IMR-90 (cell line): ENCODE results near the gene AKAP6. TPM values are rescaled to one million over a fixed set of nuclear protein-coding genes. Genes with fewer than 3 reads are reported as not detected.

Experiments used
- ATAC-seq: fragments of 200-7000 bp; cut with Tn5 transposase; 2 replicates; pipeline ENCODE4 v1.9.1; 2020; ENCODE audit warnings: low read depth, mild to moderate bottlenecking, moderate library complexity
- BruUV-seq: library from RNA; stranded (reverse); fragments of 400-500 nt; replicated peaks from 2 replicates; lab custom pipeline; 2021; lab: Mats Ljungman, UMichigan
- CTCF ChIA-PET: fragments of 300-600 bp; formaldehyde crosslinking; extraction: SDS; loops from one replicate; lab custom pipeline; 2021; ENCODE audit warnings: antibody characterized with exemption; lab: Yijun Ruan, JAX
- POLR2A ChIA-PET: fragments of 300-600 bp; sonication (Branson Sonifier 250); formaldehyde crosslinking; loops from one replicate; lab custom pipeline; 2022; ENCODE audit warnings: antibody characterized with exemption; ENCODE audit not compliant: unreplicated experiment; lab: Charles Lee
- DNase-seq: peaks from one replicate; pipeline ENCODE4 v3.0.0; 2013
- H2AFZ ChIP-seq: replicated peaks from 2 replicates; pipeline ENCODE3; 2013; ENCODE audit warnings: low read length, mild to moderate bottlenecking; ENCODE audit not compliant: poor library complexity
- H2AK5ac ChIP-seq: 2 replicates; pipeline ENCODE4 v1.6.1; 2013; ENCODE audit warnings: low read depth, low read length, inconsistent platforms
- H2AK9ac ChIP-seq: replicated peaks from 2 replicates; pipeline ENCODE3; 2013; ENCODE audit warnings: mild to moderate bottlenecking, low read depth, low read length, moderate library complexity; ENCODE audit not compliant: poor library complexity
- H2BK120ac ChIP-seq: 2 replicates; pipeline ENCODE4 v1.6.1; 2013; ENCODE audit warnings: low read depth, low read length, inconsistent platforms
- H2BK15ac ChIP-seq: 3 replicates; pipeline ENCODE4 v1.6.1; 2013; ENCODE audit warnings: low read depth, low read length, inconsistent platforms
- H2BK20ac ChIP-seq: 2 replicates; pipeline ENCODE4 v1.6.1; 2013; ENCODE audit warnings: low read depth, mild to moderate bottlenecking, inconsistent platforms, low read length, moderate library complexity
- H2BK5ac ChIP-seq: 2 replicates; pipeline ENCODE4 v1.6.1; 2013; ENCODE audit warnings: mild to moderate bottlenecking, low read depth, low read length, inconsistent platforms; ENCODE audit not compliant: poor library complexity, severe bottlenecking
- H3K14ac ChIP-seq: replicated peaks from 2 replicates; pipeline ENCODE4 v1.6.1; 2013; ENCODE audit warnings: low read depth, low read length, inconsistent platforms
- H3K18ac ChIP-seq: 2 replicates; pipeline ENCODE4 v1.6.1; 2013; ENCODE audit warnings: low read depth, low read length, control low read depth
- H3K23ac ChIP-seq: 2 replicates; pipeline ENCODE4 v1.6.1; 2013; ENCODE audit warnings: low read depth, low read length, inconsistent platforms
- H3K27ac ChIP-seq: 2 replicates; pipeline ENCODE4 v1.5.1; 2013; ENCODE audit warnings: mild to moderate bottlenecking, control low read depth, low read length; ENCODE audit not compliant: insufficient read depth
- H3K27me3 ChIP-seq: 2 replicates; pipeline ENCODE4 v1.6.1; 2013; ENCODE audit warnings: low read length; ENCODE audit not compliant: control insufficient read depth, insufficient read depth
- H3K36me3 ChIP-seq: 2 replicates; pipeline ENCODE4 v1.6.1; 2013; ENCODE audit warnings: low read length, mixed read lengths; ENCODE audit not compliant: control insufficient read depth, insufficient read depth
- H3K4ac ChIP-seq: 2 replicates; pipeline ENCODE4 v1.6.1; 2013; ENCODE audit warnings: low read depth, low read length, inconsistent platforms
- H3K4me1 ChIP-seq: 2 replicates; pipeline ENCODE4 v1.6.1; 2013; ENCODE audit warnings: low read length, mixed read lengths; ENCODE audit not compliant: control insufficient read depth, insufficient read depth
- H3K4me2 ChIP-seq: 2 replicates; pipeline ENCODE4 v1.6.1; 2013; ENCODE audit warnings: low read depth, mild to moderate bottlenecking, control low read depth, low read length, moderate library complexity
- H3K4me3 ChIP-seq: 2 replicates; pipeline ENCODE4 v1.5.1; 2013; ENCODE audit warnings: low read depth, mild to moderate bottlenecking, control low read depth, low read length, moderate library complexity; ENCODE audit not compliant: insufficient read depth
- H3K56ac ChIP-seq: 2 replicates; pipeline ENCODE4 v1.6.1; 2013; ENCODE audit warnings: low read length, inconsistent platforms; ENCODE audit not compliant: insufficient read depth; ENCODE audit errors: extremely low read depth
- H3K79me1 ChIP-seq, 2 experiments: 2 replicates each; pipeline ENCODE4 v1.6.1; 2013; ENCODE audit warnings: low read length in 2 of 2, inconsistent platforms in 1 of 2, low read depth in 1 of 2
- H3K9ac ChIP-seq: 2 replicates; pipeline ENCODE4 v1.6.1; 2013; ENCODE audit warnings: low read depth, low read length, control low read depth
- H3K9me1 ChIP-seq: 2 replicates; pipeline ENCODE4 v1.6.1; 2013; ENCODE audit warnings: low read length, inconsistent platforms; ENCODE audit not compliant: insufficient read depth
- H3K9me3 ChIP-seq: 2 replicates; pipeline ENCODE4 v1.6.1; 2013; ENCODE audit warnings: low read length; ENCODE audit not compliant: control insufficient read depth, insufficient read depth
- H4K20me1 ChIP-seq: 2 replicates; pipeline ENCODE4 v1.6.1; 2013; ENCODE audit warnings: low read length, inconsistent platforms; ENCODE audit not compliant: insufficient read depth
- H4K5ac ChIP-seq: 2 replicates; pipeline ENCODE4 v1.6.1; 2013; ENCODE audit warnings: mild to moderate bottlenecking, low read depth, low read length, control low read depth
- H4K8ac ChIP-seq, 2 experiments: 2 replicates each; pipeline ENCODE4 v1.6.1; 2013; ENCODE audit warnings: low read depth in 2 of 2, low read length in 2 of 2, control low read depth in 1 of 2, inconsistent platforms in 1 of 2
- H4K91ac ChIP-seq: 2 replicates; pipeline ENCODE4 v1.6.1; 2013; ENCODE audit warnings: low read depth, low read length, inconsistent platforms; ENCODE audit not compliant: insufficient read depth
- BHLHE40 ChIP-seq: fragments of 150-350 bp; IDR thresholded peaks from 2 replicates; pipeline ENCODE4 v1.6.1; 2016; ENCODE audit warnings: mild to moderate bottlenecking, low read depth, low read length
- CEBPB ChIP-seq: IDR thresholded peaks from 2 replicates; pipeline ENCODE4 v1.6.1; 2012; ENCODE audit warnings: low read depth, low read length, improper control_type of control experiment
- CHD1 ChIP-seq: IDR thresholded peaks from 2 replicates; pipeline ENCODE4 v1.6.1; 2012; ENCODE audit warnings: low read depth, low read length, improper control_type of control experiment
- FOS ChIP-seq: fragments of 150-350 bp; IDR thresholded peaks from 2 replicates; pipeline ENCODE4 v1.6.1; 2016; ENCODE audit warnings: low read depth, low read length
- MAFK ChIP-seq: IDR thresholded peaks from 2 replicates; pipeline ENCODE4 v1.6.1; 2012; ENCODE audit warnings: low read depth, low read length, improper control_type of control experiment
- MAZ ChIP-seq: IDR thresholded peaks from 2 replicates; pipeline ENCODE4 v1.6.1; 2012; ENCODE audit warnings: low read depth, mild to moderate bottlenecking, low read length, improper control_type of control experiment, moderate library complexity, borderline replicate concordance
- MXI1 ChIP-seq: IDR thresholded peaks from 2 replicates; pipeline ENCODE4 v1.6.1; 2012; ENCODE audit warnings: low read depth, mild to moderate bottlenecking, low read length, moderate library complexity, borderline replicate concordance
- NFE2L2 ChIP-seq: fragments of 150-350 bp; IDR thresholded peaks from 2 replicates; pipeline ENCODE4 v1.6.1; 2016; ENCODE audit warnings: low read depth, mild to moderate bottlenecking, low read length
- POLR2A ChIP-seq: IDR thresholded peaks from 2 replicates; pipeline ENCODE4 v1.6.1; 2012; ENCODE audit warnings: mild to moderate bottlenecking, low read depth, low read length
- RAD21 ChIP-seq: IDR thresholded peaks from 2 replicates; pipeline ENCODE4 v1.6.1; 2012; ENCODE audit warnings: low read length, improper control_type of control experiment
- RCOR1 ChIP-seq: IDR thresholded peaks from 2 replicates; pipeline ENCODE4 v1.6.1; 2012; ENCODE audit warnings: mild to moderate bottlenecking, low read length, improper control_type of control experiment; ENCODE audit not compliant: insufficient replicate concordance
- RFX5 ChIP-seq: IDR thresholded peaks from 2 replicates; pipeline ENCODE4 v1.8.0; 2012; ENCODE audit warnings: low read depth, mild to moderate bottlenecking, low read length, moderate library complexity
- SMC3 ChIP-seq: fragments of 150-350 bp; IDR thresholded peaks from 2 replicates; pipeline ENCODE4 v1.6.1; 2016; ENCODE audit warnings: low read depth, mild to moderate bottlenecking, antibody characterized with exemption, low read length, moderate library complexity
- WGBS, 2 experiments: methylation state at CpG; one replicate each; pipeline versions ENCODE4 v1.1.5 to v1.1.7; 2013; ENCODE audit warnings: missing lambda C conversion rate in 2 of 2; ENCODE audit not compliant: insufficient read length in 1 of 2; ENCODE audit errors: extremely low coverage in 2 of 2; 5-methylcytosine and 5-hydroxymethylcytosine counted together
- dilution Hi-C: fragments of 300-500 bp; cut with HindIII; formaldehyde crosslinking; loops from one replicate; pipeline ENCODE4 v1.14.3; 2018; ENCODE audit warnings: low sequenced_read_pairs; ENCODE audit not compliant: unreplicated experiment
- in situ Hi-C: fragments of 300-500 bp; cut with MboI; formaldehyde crosslinking; loops from 3 replicates; pipeline ENCODE4 v1.14.3; 2019; ENCODE audit warnings: low sequenced_read_pairs, inconsistent platforms, mixed read lengths
- intact Hi-C: fragments of 100-400 bp; cut with micrococcal nuclease; formaldehyde crosslinking; loops from 2 replicates; pipeline ENCODE4 v1.10.0; 2022
- polyA plus RNA-seq, 3 experiments: library from polyadenylated mRNA; depleted of rRNA; stranded (reverse); fragments of >200 nt; gene quantifications; 2 replicates each; pipeline ENCODE4 v1.2.3, GENCODE V29; 2012; ENCODE audit warnings: low replicate concordance in 1 of 3
- total RNA-seq: library from RNA; depleted of rRNA; stranded (reverse); fragments of >200 nt; gene quantifications from 2 replicates; pipeline ENCODE4 v1.2.3, GENCODE V29; 2012
- TF ChIP-seq, protein P1 (sequence below): fragments of 150-350 bp; IDR thresholded peaks from 2 replicates; pipeline ENCODE4 v1.6.1; 2017; ENCODE audit warnings: mild to moderate bottlenecking, antibody characterized with exemption, low read length, low read depth
- TF ChIP-seq, protein P2 (sequence below): fragments of 150-350 bp; IDR thresholded peaks from 2 replicates; pipeline ENCODE4 v1.6.1; 2016; ENCODE audit warnings: low read depth, mild to moderate bottlenecking, low read length, moderate library complexity, borderline replicate concordance
- TF ChIP-seq, protein P3 (sequence below): conservative IDR thresholded peaks from 2 replicates; pipeline ENCODE4 v1.5.1; 2012; ENCODE audit warnings: mild to moderate bottlenecking, low read depth, low read length, improper control_type of control experiment

AKAP6 gene
- total and polyA plus RNA-seq, 2 of the 4 experiments (the other 2 are of a cell fraction): 0.22 to 1.6 TPM

DNA sequence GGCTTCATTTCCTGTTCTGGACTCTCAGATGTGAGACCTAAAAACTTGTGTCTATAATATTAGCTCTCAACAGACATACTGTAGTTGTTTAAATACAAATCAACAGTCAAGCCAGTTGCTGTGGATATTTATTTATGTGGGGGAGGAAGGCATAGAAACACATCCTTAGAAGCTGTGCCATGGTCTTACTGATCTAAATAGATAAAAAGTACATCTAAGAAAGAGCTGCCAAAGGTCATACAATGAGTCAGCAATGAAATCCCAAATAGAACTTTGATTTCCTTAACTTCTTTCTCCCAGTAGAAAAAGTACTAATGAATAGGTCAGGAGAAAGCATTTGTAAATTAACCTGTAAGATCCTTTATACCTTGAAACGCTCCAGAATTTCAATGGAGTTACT, 185.1 kb downstream of the AKAP6 start:
- Histone ChIP-seq H4K8ac (no peak overlapping the region), H2AK5ac (no peak overlapping the region), H2BK20ac (no peak overlapping the region), H3K36me3 (no peaks in the 10 kb centered on the region), H4K91ac (no peak overlapping the region), H3K4me1 (peaks cover 9% of the 10 kb centered on the region), H3K27me3 (peaks cover 2% of the 10 kb centered on the region; the same call in 1 of the 2 replicates), H2BK120ac (peak overlapping the region; percentile 55), H4K5ac (no peak overlapping the region), H3K4ac (no peak overlapping the region), H2BK5ac (peak overlapping the region; percentile 68), H3K18ac (peak overlapping the region; percentile 72; the same call in 1 of the 2 replicates), H3K56ac (no peak overlapping the region), H3K23ac (no peak overlapping the region), H3K27ac (no peak overlapping the region), H3K79me1 (no peaks in the 10 kb centered on the region), H3K4me3 (no peak overlapping the region), H2AK9ac (no peak overlapping the region), H3K14ac (no peak overlapping the region), H3K9ac (no peak overlapping the region), H3K9me3 (no peaks in the 10 kb centered on the region), H2BK15ac (peak overlapping the region; percentile 28; the same call in 1 of the 3 replicates), H3K9me1 (no peaks in the 10 kb centered on the region), H4K20me1 (no peaks in the 10 kb centered on the region), H2AFZ (no peak overlapping the region), H3K4me2 (no peak overlapping the region)
- DNase-seq: peak; percentile 4
- in situ Hi-C loops: no loop called here
- dilution Hi-C loops: no loop called here
- BruUV-seq: no TSS peak
- no CpG with 5 or more reads among the region's 1 CpG for WGBS, 2 experiments
- TF ChIP-seq RFX5: no peak
- TF ChIP-seq, protein P1, sequence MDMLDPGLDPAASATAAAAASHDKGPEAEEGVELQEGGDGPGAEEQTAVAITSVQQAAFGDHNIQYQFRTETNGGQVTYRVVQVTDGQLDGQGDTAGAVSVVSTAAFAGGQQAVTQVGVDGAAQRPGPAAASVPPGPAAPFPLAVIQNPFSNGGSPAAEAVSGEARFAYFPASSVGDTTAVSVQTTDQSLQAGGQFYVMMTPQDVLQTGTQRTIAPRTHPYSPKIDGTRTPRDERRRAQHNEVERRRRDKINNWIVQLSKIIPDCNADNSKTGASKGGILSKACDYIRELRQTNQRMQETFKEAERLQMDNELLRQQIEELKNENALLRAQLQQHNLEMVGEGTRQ: no peak
- TF ChIP-seq BHLHE40: no peak
- TF ChIP-seq CHD1: no peak
- TF ChIP-seq MAZ: no peak
- no peak for TF ChIP-seq RCOR1
- no peak for TF ChIP-seq MXI1
- TF ChIP-seq CEBPB: no peak
- TF ChIP-seq NFE2L2: no peak
- TF ChIP-seq SMC3: no peak
- no peak for TF ChIP-seq MAFK
- TF ChIP-seq, protein P2, sequence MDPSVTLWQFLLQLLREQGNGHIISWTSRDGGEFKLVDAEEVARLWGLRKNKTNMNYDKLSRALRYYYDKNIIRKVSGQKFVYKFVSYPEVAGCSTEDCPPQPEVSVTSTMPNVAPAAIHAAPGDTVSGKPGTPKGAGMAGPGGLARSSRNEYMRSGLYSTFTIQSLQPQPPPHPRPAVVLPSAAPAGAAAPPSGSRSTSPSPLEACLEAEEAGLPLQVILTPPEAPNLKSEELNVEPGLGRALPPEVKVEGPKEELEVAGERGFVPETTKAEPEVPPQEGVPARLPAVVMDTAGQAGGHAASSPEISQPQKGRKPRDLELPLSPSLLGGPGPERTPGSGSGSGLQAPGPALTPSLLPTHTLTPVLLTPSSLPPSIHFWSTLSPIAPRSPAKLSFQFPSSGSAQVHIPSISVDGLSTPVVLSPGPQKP: no peak
- TF ChIP-seq, protein P3, sequence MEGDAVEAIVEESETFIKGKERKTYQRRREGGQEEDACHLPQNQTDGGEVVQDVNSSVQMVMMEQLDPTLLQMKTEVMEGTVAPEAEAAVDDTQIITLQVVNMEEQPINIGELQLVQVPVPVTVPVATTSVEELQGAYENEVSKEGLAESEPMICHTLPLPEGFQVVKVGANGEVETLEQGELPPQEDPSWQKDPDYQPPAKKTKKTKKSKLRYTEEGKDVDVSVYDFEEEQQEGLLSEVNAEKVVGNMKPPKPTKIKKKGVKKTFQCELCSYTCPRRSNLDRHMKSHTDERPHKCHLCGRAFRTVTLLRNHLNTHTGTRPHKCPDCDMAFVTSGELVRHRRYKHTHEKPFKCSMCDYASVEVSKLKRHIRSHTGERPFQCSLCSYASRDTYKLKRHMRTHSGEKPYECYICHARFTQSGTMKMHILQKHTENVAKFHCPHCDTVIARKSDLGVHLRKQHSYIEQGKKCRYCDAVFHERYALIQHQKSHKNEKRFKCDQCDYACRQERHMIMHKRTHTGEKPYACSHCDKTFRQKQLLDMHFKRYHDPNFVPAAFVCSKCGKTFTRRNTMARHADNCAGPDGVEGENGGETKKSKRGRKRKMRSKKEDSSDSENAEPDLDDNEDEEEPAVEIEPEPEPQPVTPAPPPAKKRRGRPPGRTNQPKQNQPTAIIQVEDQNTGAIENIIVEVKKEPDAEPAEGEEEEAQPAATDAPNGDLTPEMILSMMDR: no peak
- no peak for TF ChIP-seq FOS
- no peak for TF ChIP-seq RAD21
- no peak for TF ChIP-seq POLR2A
- no peak for ATAC-seq
- POLR2A ChIA-PET: interaction anchor here (0.7 kb wide), 1 partner anchor 46 kb away, joined by 5 read pairs; no protein-coding TSS in a partner anchor
- CTCF ChIA-PET: interaction anchor here (0.6 to 1.8 kb wide), 10 partner anchors 11 to 473 kb away, joined by 3 to 8 read pairs (median 3); no protein-coding TSS in a partner anchor
- intact Hi-C loops: loop anchor here (5.0 kb wide), 1 partner anchor 48 kb away; no protein-coding TSS in a partner anchor
